ENCODE measurements around the gene CEP63.
"Not testable (repeated sequence)": the region's sequence is repeated elsewhere in the genome, so short reads cannot be mapped to it uniquely, and the experiment has no call there.

Gene CEP63

GRCh38 chr3:134517791-134518190 is 31.9 kb downstream of the CEP63 start:
- DNase-seq (ENCODE audit: low spot score), result no peak

GRCh38 chr3:134522541-134522940 is 36.7 kb downstream of the CEP63 start:
- no peak for DNase-seq (ENCODE audit: low spot score)

- DNase-seq (ENCODE audit: low spot score), result no peak
These were observed 39.4 kb downstream of the CEP63 start for GRCh38 chr3:134525293-134525692.

- no peak for DNase-seq (ENCODE audit: low spot score)
These were observed 40.5 kb downstream of the CEP63 start for GRCh38 chr3:134526319-134526718.

- DNase-seq (ENCODE audit: low spot score), result no peak
These were observed 41.2 kb downstream of the CEP63 start for GRCh38 chr3:134527037-134527436.

GRCh38 chr3:134527538-134528186 is 41.8 kb downstream of the CEP63 start:
- no peak for DNase-seq (ENCODE audit: low spot score)

GRCh38 chr3:134533493-134533892 is 47.6 kb downstream of the CEP63 start:
- DNase-seq (ENCODE audit: low spot score), result no peak

- DNase-seq (ENCODE audit: low spot score), result no peak
These were observed 49.5 kb downstream of the CEP63 start for GRCh38 chr3:134535186-134535970.

GRCh38 chr3:134536781-134537180 is 50.9 kb downstream of the CEP63 start:
- no peak for DNase-seq (ENCODE audit: low spot score)

- no peak for DNase-seq (ENCODE audit: low spot score)
These were observed 56.6 kb downstream of the CEP63 start for GRCh38 chr3:134542287-134542958.

- no peak for DNase-seq (ENCODE audit: low spot score)
These were observed 57.3 kb downstream of the CEP63 start for GRCh38 chr3:134543113-134543512.

- DNase-seq (ENCODE audit: low spot score), result no peak
These were observed 58.5 kb downstream of the CEP63 start for GRCh38 chr3:134544316-134544715.

- not testable (repeated sequence) for DNase-seq (ENCODE audit: low spot score)
These were observed 58.9 kb downstream of the CEP63 start for GRCh38 chr3:134544783-134545182.

GRCh38 chr3:134545818-134546217 is 60.0 kb downstream of the CEP63 start:
- no peak for DNase-seq (ENCODE audit: low spot score)

GRCh38 chr3:134552784-134553183 is 66.9 kb downstream of the CEP63 start:
- DNase-seq (ENCODE audit: low spot score), result no peak

- DNase-seq (ENCODE audit: low spot score), result no peak
These were observed 73.7 kb downstream of the CEP63 start for GRCh38 chr3:134559591-134559990.

GRCh38 chr3:134562055-134562454 is 76.2 kb downstream of the CEP63 start:
- DNase-seq (ENCODE audit: low spot score), result no peak

- no peak for DNase-seq (ENCODE audit: low spot score)
These were observed 77.7 kb downstream of the CEP63 start for GRCh38 chr3:134563601-134564000.

- DNase-seq (ENCODE audit: low spot score), result no peak
These were observed 79.1 kb downstream of the CEP63 start for GRCh38 chr3:134564991-134565390.

GRCh38 chr3:134567605-134568004 is 81.7 kb downstream of the CEP63 start:
- no peak for DNase-seq (ENCODE audit: low spot score)

- no peak for DNase-seq (ENCODE audit: low spot score)
These were observed 82.9 kb downstream of the CEP63 start for GRCh38 chr3:134568790-134569189.

GRCh38 chr3:134569899-134570298 is 84.0 kb downstream of the CEP63 start:
- DNase-seq (ENCODE audit: low spot score), result not testable (repeated sequence)

GRCh38 chr3:134576426-134576825 is 90.6 kb downstream of the CEP63 start:
- DNase-seq (ENCODE audit: low spot score), result no peak

Data from kidney capillary endothelial cell (primary cell).